ENCODE results near the gene CALML6.

The CALML6 gene

GRCh38 chr1:1919304-1920056 is 4.4 kb downstream of the CALML6 start:
- H3K36me3 ChIP-seq (ENCODE audit: insufficient read depth, low read length) = no peaks in the 10 kb centered on the region
- no peak overlapping the region for H3K27ac ChIP-seq
- no peaks in the 10 kb centered on the region for H3K9me3 ChIP-seq (ENCODE audit: low read depth, low read length)
- no peak overlapping the region for H3K9ac ChIP-seq (ENCODE audit: insufficient read length)
- H3K4me3 ChIP-seq = peak overlapping the region; percentile 83
- TF ChIP-seq POLR2AphosphoS5 (IDR thresholded peaks at IDR 0.05; ENCODE audit: borderline replicate concordance, low read depth, low read length) = peak; percentile 63; the same call in 1 of the 2 replicates
- no peak for TF ChIP-seq EZH2 (IDR thresholded peaks at IDR 0.05)
- TF ChIP-seq FOXP2 (optimal IDR thresholded peaks at IDR 0.05; ENCODE audit: control extremely low read depth, extremely low read length, insufficient read depth) = peak; percentile 98
- DNase-seq (ENCODE audit: low read depth, low spot score) = peak; percentile 93

GRCh38 chr1:1920057-1920607 is 5.1 kb downstream of the CALML6 start:
- Histone ChIP-seq H3K4me3 (peak overlapping the region; percentile 74), H3K36me3 (ENCODE audit: insufficient read depth, low read length) (no peaks in the 10 kb centered on the region), H3K9me3 (ENCODE audit: low read depth, low read length) (no peaks in the 10 kb centered on the region), H3K9ac (ENCODE audit: insufficient read length) (no peak overlapping the region), H3K27ac (no peak overlapping the region)
- DNase-seq (ENCODE audit: low read depth, low spot score) = no peak
- TF ChIP-seq FOXP2 (optimal IDR thresholded peaks at IDR 0.05; ENCODE audit: control extremely low read depth, extremely low read length, insufficient read depth) = no peak
- no peak for TF ChIP-seq POLR2AphosphoS5 (IDR thresholded peaks at IDR 0.05; ENCODE audit: borderline replicate concordance, low read depth, low read length)
- no peak for TF ChIP-seq EZH2 (IDR thresholded peaks at IDR 0.05)

GRCh38 chr1:1920608-1921458 is 5.8 kb downstream of the CALML6 start:
- DNase-seq (ENCODE audit: low read depth, low spot score) = no peak
- H3K36me3 ChIP-seq (ENCODE audit: insufficient read depth, low read length) = no peaks in the 10 kb centered on the region
- H3K4me3 ChIP-seq = no peak overlapping the region
- no peak overlapping the region for H3K27ac ChIP-seq
- H3K9me3 ChIP-seq (ENCODE audit: low read depth, low read length) = no peaks in the 10 kb centered on the region
- H3K9ac ChIP-seq (ENCODE audit: insufficient read length) = no peak overlapping the region
- TF ChIP-seq POLR2AphosphoS5 (IDR thresholded peaks at IDR 0.05; ENCODE audit: borderline replicate concordance, low read depth, low read length) (no peak), FOXP2 (optimal IDR thresholded peaks at IDR 0.05; ENCODE audit: control extremely low read depth, extremely low read length, insufficient read depth) (no peak), EZH2 (IDR thresholded peaks at IDR 0.05) (no peak)

GRCh38 chr1:1921459-1921862 is 6.4 kb downstream of the CALML6 start:
- Histone ChIP-seq H3K9me3 (ENCODE audit: low read depth, low read length) (no peaks in the 10 kb centered on the region), H3K4me3 (no peak overlapping the region), H3K9ac (ENCODE audit: insufficient read length) (no peak overlapping the region), H3K27ac (no peak overlapping the region), H3K36me3 (ENCODE audit: insufficient read depth, low read length) (no peaks in the 10 kb centered on the region)
- DNase-seq (ENCODE audit: low read depth, low spot score) = no peak
- TF ChIP-seq EZH2 (IDR thresholded peaks at IDR 0.05) = no peak
- no peak for TF ChIP-seq FOXP2 (optimal IDR thresholded peaks at IDR 0.05; ENCODE audit: control extremely low read depth, extremely low read length, insufficient read depth)
- no peak for TF ChIP-seq POLR2AphosphoS5 (IDR thresholded peaks at IDR 0.05; ENCODE audit: borderline replicate concordance, low read depth, low read length)

- TF ChIP-seq POLR2AphosphoS5 (IDR thresholded peaks at IDR 0.05; ENCODE audit: borderline replicate concordance, low read depth, low read length) (no peak), FOXP2 (optimal IDR thresholded peaks at IDR 0.05; ENCODE audit: control extremely low read depth, extremely low read length, insufficient read depth) (no peak), EZH2 (IDR thresholded peaks at IDR 0.05) (no peak)
- H3K9me3 ChIP-seq (ENCODE audit: low read depth, low read length) = no peaks in the 10 kb centered on the region
- DNase-seq (ENCODE audit: low read depth, low spot score) = no peak
- H3K4me3 ChIP-seq = no peak overlapping the region
- no peak overlapping the region for H3K9ac ChIP-seq (ENCODE audit: insufficient read length)
- H3K36me3 ChIP-seq (ENCODE audit: insufficient read depth, low read length) = no peaks in the 10 kb centered on the region
- no peak overlapping the region for H3K27ac ChIP-seq
Observed at GRCh38 chr1:1921901-1922701, 7.0 kb downstream of the CALML6 start.

GRCh38 chr1:1922702-1922955 is 7.6 kb downstream of the CALML6 start:
- no peak overlapping the region for H3K27ac ChIP-seq
- no peaks in the 10 kb centered on the region for H3K9me3 ChIP-seq (ENCODE audit: low read depth, low read length)
- TF ChIP-seq POLR2AphosphoS5 (IDR thresholded peaks at IDR 0.05; ENCODE audit: borderline replicate concordance, low read depth, low read length) (no peak), EZH2 (IDR thresholded peaks at IDR 0.05) (no peak), FOXP2 (optimal IDR thresholded peaks at IDR 0.05; ENCODE audit: control extremely low read depth, extremely low read length, insufficient read depth) (no peak)
- no peak overlapping the region for H3K9ac ChIP-seq (ENCODE audit: insufficient read length)
- no peak for DNase-seq (ENCODE audit: low read depth, low spot score)
- no peak overlapping the region for H3K4me3 ChIP-seq
- no peaks in the 10 kb centered on the region for H3K36me3 ChIP-seq (ENCODE audit: insufficient read depth, low read length)

- Histone ChIP-seq H3K4me3 (no peak overlapping the region), H3K9me3 (ENCODE audit: low read depth, low read length) (no peaks in the 10 kb centered on the region), H3K9ac (ENCODE audit: insufficient read length) (no peak overlapping the region), H3K27ac (no peak overlapping the region), H3K36me3 (ENCODE audit: insufficient read depth, low read length) (no peaks in the 10 kb centered on the region)
- TF ChIP-seq FOXP2 (optimal IDR thresholded peaks at IDR 0.05; ENCODE audit: control extremely low read depth, extremely low read length, insufficient read depth) = no peak
- DNase-seq (ENCODE audit: low read depth, low spot score) = no peak
Observed at GRCh38 chr1:1922956-1923833, 8.1 kb downstream of the CALML6 start.

Measured in SK-N-MC (cell line).